Measurements from ENCODE around the gene UBE2G1.

The UBE2G1 gene

GRCh38 chr17:4314618-4315017 is 51.9 kb downstream of the UBE2G1 start:
- H3K4me3 ChIP-seq (ENCODE audit: low read length): no peak overlapping the region
- DNase-seq (ENCODE audit: low read depth): no peak
- TF ChIP-seq CTCF (conservative IDR thresholded peaks at IDR 0.05; ENCODE audit: low read length): no peak

GRCh38 chr17:4314179-4314578 is 52.3 kb downstream of the UBE2G1 start:
- no peak overlapping the region for H3K4me3 ChIP-seq (ENCODE audit: low read length)
- no peak for DNase-seq (ENCODE audit: low read depth)
- no peak for TF ChIP-seq CTCF (conservative IDR thresholded peaks at IDR 0.05; ENCODE audit: low read length)

DNA sequence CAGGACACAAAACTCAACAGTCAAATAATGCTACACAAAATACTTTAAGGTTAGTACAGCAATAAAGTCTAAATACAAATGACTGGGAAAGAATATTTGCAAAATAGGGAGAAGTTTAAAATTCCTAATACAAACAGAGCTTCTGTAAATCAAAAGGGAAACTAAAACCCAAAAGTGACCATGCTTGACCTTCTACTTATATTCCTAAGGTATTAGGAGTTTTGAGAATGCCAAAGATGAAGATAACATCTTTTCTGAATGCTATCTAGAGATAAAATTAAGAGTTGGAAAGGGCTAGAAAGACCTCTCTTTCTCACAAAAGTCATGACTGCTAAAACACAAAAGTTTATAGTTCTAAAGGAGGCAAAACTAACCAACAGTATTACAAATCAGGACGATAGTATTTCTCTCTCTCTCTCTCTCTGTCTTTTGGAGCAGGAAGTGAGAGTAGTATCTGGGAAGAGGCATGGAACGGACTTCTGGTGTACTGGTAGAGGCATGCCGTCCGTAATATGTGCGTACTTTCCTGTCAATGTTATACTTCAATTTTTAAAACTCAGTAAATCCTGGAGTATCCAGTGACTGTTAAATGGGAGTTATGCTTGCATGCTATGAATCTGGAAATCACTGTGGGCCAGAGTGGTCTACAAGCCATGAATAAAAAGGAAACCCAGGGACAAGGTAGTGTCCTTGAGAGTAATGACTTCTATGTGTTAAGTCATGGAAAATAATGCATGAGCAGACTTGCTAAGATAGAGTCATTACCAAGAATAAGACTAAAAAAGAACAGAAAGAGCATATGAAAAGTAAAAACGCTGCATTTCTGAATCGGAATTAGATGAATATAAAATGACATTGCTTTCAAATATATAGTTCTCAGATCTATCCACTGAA is 53.0 kb downstream of the UBE2G1 start:
- no peak for TF ChIP-seq CTCF (conservative IDR thresholded peaks at IDR 0.05; ENCODE audit: low read length)
- no peak for DNase-seq (ENCODE audit: low read depth)
- H3K4me3 ChIP-seq (ENCODE audit: low read length): no peak overlapping the region

GRCh38 chr17:4310354-4311060 is 56.0 kb downstream of the UBE2G1 start:
- no peak for TF ChIP-seq CTCF (conservative IDR thresholded peaks at IDR 0.05; ENCODE audit: low read length)
- DNase-seq (ENCODE audit: low read depth): no peak
- H3K4me3 ChIP-seq (ENCODE audit: low read length): no peak overlapping the region

DNA sequence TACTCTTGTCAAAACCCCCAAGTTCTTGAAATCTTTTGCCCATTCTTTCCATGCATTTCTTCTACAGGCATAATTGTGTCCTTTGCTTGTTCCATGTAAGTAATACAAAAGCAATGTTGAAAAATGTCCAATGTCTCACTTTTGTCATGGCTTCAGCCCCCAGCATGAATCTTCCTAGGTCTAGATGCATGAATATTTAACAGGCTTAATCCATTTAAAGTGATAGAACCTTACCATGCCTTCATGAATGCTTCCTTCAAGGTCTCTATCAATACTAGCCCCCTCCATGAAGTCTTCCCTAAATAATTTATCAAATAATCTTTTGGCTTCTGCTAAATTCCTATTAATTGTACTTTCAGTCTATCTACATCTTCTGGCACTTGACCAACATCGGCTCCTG is 56.6 kb downstream of the UBE2G1 start:
- no peak overlapping the region for H3K4me3 ChIP-seq (ENCODE audit: low read length)
- TF ChIP-seq CTCF (conservative IDR thresholded peaks at IDR 0.05; ENCODE audit: low read length): no peak
- no peak for DNase-seq (ENCODE audit: low read depth)

DNA sequence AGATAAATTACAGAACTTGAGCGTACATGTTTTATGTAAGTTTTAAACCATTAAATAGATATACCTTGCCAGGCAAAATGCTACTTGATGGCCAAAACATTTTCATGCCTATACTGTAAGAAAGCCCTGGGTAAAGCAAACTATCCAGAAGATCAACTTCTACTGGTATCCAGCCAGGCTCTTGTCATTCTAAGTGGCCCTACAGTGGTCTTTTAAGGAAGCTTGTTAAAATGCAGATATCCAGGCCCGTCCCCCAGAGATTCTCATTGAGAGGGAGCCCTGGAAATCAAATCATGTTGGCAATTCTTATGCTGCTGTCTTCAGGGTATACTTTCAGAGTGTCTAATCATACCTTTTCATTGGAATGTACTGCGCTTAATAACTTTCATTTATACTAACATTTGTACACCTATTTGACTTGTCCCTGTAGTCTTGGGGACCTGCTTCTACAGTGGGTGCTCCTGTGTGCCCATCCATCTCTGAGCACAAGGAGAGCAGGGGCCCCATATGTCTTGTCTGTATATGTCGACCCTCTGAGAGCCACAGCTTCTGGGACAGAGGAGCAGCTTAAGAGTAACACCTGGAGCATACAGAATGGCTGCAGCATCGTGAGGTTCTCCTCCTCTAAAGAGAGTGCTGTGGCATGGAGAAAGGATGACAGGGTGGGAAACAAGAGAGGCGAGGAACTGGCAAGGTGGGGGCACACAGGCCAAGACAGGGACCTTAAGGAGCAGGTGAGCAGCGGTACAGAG is 59.1 kb downstream of the UBE2G1 start:
- no peak for TF ChIP-seq CTCF (conservative IDR thresholded peaks at IDR 0.05; ENCODE audit: low read length)
- H3K4me3 ChIP-seq (ENCODE audit: low read length): no peak overlapping the region
- no peak for DNase-seq (ENCODE audit: low read depth)

All from AG10803 (cell line).